HFF-Myc (cell line): ENCODE results near the gene ZNF302.
A peak's percentile ranks its signal among the peaks of the same experiment; 100 is the strongest.

Source experiments
- DNase-seq: peaks from one replicate; pipeline ENCODE4 v3.0.0-alpha.2; 2011; ENCODE audit warnings: low read depth; ENCODE audit errors: extremely low read depth
- H3K4me3 ChIP-seq: replicated peaks from 2 replicates; pipeline ENCODE4 v1.5.1; 2011; ENCODE audit warnings: low read depth, mild to moderate bottlenecking, control low read depth, low read length
- CTCF ChIP-seq: IDR thresholded peaks from 2 replicates; pipeline ENCODE4 v1.5.1; 2012; ENCODE audit warnings: mild to moderate bottlenecking, low read depth, low read length, control low read depth; ENCODE audit errors: missing control alignments

The ZNF302 gene

GRCh38 chr19:34677386-34678084 is at the start of gene ZNF302:
Gene ZNF302, plus strand, starts transcription at chr19:34677678. Its CDS starts 1,127 bp downstream, at chr19:34678805.
- H3K4me3 ChIP-seq = peak within 1 kb of the TSS; percentile 63
- no peak for TF ChIP-seq CTCF
- DNase-seq = peak; percentile 86

- no peak overlapping the region for H3K4me3 ChIP-seq
- TF ChIP-seq CTCF = no peak
- no peak for DNase-seq
These were observed 43.7 kb upstream of the ZNF302 start for GRCh38 chr19:34633802-34634201.

GRCh38 chr19:34639491-34640085 is 37.9 kb upstream of the ZNF302 start:
- peak; percentile 73 for TF ChIP-seq CTCF
- H3K4me3 ChIP-seq = no peak overlapping the region
- peak; percentile 12 for DNase-seq

- H3K4me3 ChIP-seq = no peak overlapping the region
- no peak for DNase-seq
- no peak for TF ChIP-seq CTCF
These were observed 35.2 kb upstream of the ZNF302 start for GRCh38 chr19:34642241-34642640.

GRCh38 chr19:34644991-34645461 is 32.5 kb upstream of the ZNF302 start:
- no peak for TF ChIP-seq CTCF
- no peak overlapping the region for H3K4me3 ChIP-seq
- no peak for DNase-seq

- H3K4me3 ChIP-seq = no peak overlapping the region
- no peak for TF ChIP-seq CTCF
- DNase-seq = no peak
These were observed 31.9 kb upstream of the ZNF302 start for GRCh38 chr19:34645551-34645950.
